Panc1 (cell line): ENCODE results near the gene PACSIN3. TPM values are rescaled to one million over a fixed set of nuclear protein-coding genes. Genes with fewer than 3 reads are reported as not detected.

ENCODE experiments used
- ATAC-seq: fragments of 200-7000 bp; cut with Tn5 transposase; 2 replicates; pipeline ENCODE4 v1.9.1; 2020; ENCODE audit warnings: mild to moderate bottlenecking, moderate library complexity
- BruUV-seq: library from RNA; stranded (reverse); fragments of 400-500 nt; replicated peaks from 2 replicates; lab custom pipeline; 2021; lab: Mats Ljungman, UMichigan
- CTCF ChIA-PET: fragments of 300-600 bp; sonication (Branson Sonifier 250); formaldehyde crosslinking; loops from one replicate; lab custom pipeline; 2022; ENCODE audit warnings: antibody characterized with exemption; lab: Charles Lee
- POLR2A ChIA-PET: fragments of 300-600 bp; sonication (Branson Sonifier 250); formaldehyde crosslinking; loops from one replicate; lab custom pipeline; 2022; ENCODE audit warnings: antibody characterized with exemption; lab: Charles Lee
- DNase-seq: peaks from one replicate; pipeline ENCODE4 v3.0.0-alpha.2; 2010; ENCODE audit warnings: low read depth, low spot score
- H3K27ac ChIP-seq: 2 replicates; pipeline ENCODE4 v1.5.1; 2011; ENCODE audit warnings: mild to moderate bottlenecking, low read length, inconsistent platforms
- H3K27me3 ChIP-seq: fragments of 200-500 bp; sonication (Bioruptor generic); 2 replicates; pipeline ENCODE4 v1.6.0; 2014; ENCODE audit warnings: low read length, inconsistent platforms; ENCODE audit not compliant: control insufficient read depth, insufficient read depth
- H3K36me3 ChIP-seq: fragments of 200-500 bp; sonication (Bioruptor generic); 2 replicates; pipeline ENCODE4 v1.5.1; 2014; ENCODE audit warnings: inconsistent platforms, mild to moderate bottlenecking, low read length, moderate library complexity; ENCODE audit not compliant: control insufficient read depth, insufficient read depth
- H3K4me1 ChIP-seq: 2 replicates; pipeline ENCODE4 v1.5.1; 2011; ENCODE audit warnings: inconsistent platforms, mild to moderate bottlenecking, low read length, moderate library complexity; ENCODE audit not compliant: control insufficient read depth, insufficient read depth
- H3K4me3 ChIP-seq, 2 experiments: 2 replicates each; pipeline ENCODE4 v1.5.1; 2011 to 2012; ENCODE audit warnings: low read depth in 2 of 2, low read length in 2 of 2, mild to moderate bottlenecking in 2 of 2, inconsistent platforms in 1 of 2, moderate library complexity in 1 of 2
- H3K9me3 ChIP-seq: fragments of 200-500 bp; sonication (Bioruptor generic); 2 replicates; pipeline ENCODE4 v1.5.1; 2014; ENCODE audit warnings: low read depth, mild to moderate bottlenecking, inconsistent platforms, low read length, moderate library complexity; ENCODE audit not compliant: control insufficient read depth, insufficient read depth
- CTCF ChIP-seq: fragments of 450-650 bp; IDR thresholded peaks from 2 replicates; pipeline ENCODE4 v1.5.1; 2017; ENCODE audit warnings: mild to moderate bottlenecking
- POLR2AphosphoS5 ChIP-seq: IDR thresholded peaks from 2 replicates; pipeline ENCODE4 v1.6.1; 2012; ENCODE audit warnings: mild to moderate bottlenecking, low read depth, low read length, moderate library complexity
- REST ChIP-seq, 2 experiments: IDR thresholded peaks; 2 replicates each; pipeline ENCODE4 v1.6.1; 2011 to 2012; ENCODE audit warnings: low read depth in 2 of 2, control low read depth in 1 of 2, low read length in 1 of 2, mild to moderate bottlenecking in 1 of 2, moderate library complexity in 1 of 2; ENCODE audit not compliant: insufficient read depth in 1 of 2
- SIN3A ChIP-seq: IDR thresholded peaks from 2 replicates; pipeline ENCODE4 v1.6.1; 2012; ENCODE audit warnings: low read depth, mild to moderate bottlenecking, low read length, moderate library complexity, borderline replicate concordance; ENCODE audit not compliant: insufficient read depth
- TCF7L2 ChIP-seq: IDR thresholded peaks from 2 replicates; pipeline ENCODE4 v1.6.1; 2011; ENCODE audit warnings: mild to moderate bottlenecking, low read depth, low read length, inconsistent platforms
- in situ Hi-C: cut with HindIII; loops from 2 replicates; pipeline ENCODE4 v1.10.0; 2016; ENCODE audit warnings: low sequenced_read_pairs, low pct_unique_long_range_greater_than_20kb
- intact Hi-C: fragments of 100-400 bp; cut with micrococcal nuclease; formaldehyde crosslinking; loops from one replicate; pipeline ENCODE4 v1.10.0; 2022; ENCODE audit not compliant: unreplicated experiment
- total RNA-seq: library from RNA; stranded (reverse); gene quantifications from one replicate; pipeline ENCODE4 v1.2.1, GENCODE V29; 2021; ENCODE audit not compliant: unreplicated experiment

Gene PACSIN3
- total RNA-seq, 1 experiment from 2014 or later = 45.3 TPM

GRCh38 chr11:47165253-47165840 is 20.9 kb downstream of the PACSIN3 start:
- peaks cover 11% of the 10 kb centered on the region for H3K36me3 ChIP-seq
- in situ Hi-C loops (no loop called here), intact Hi-C loops (no loop called here)
- no peaks in the 10 kb centered on the region for H3K9me3 ChIP-seq
- ChIA-PET CTCF (interaction anchor here (0.5 to 0.6 kb wide), 2 partner anchors 13 to 289 kb away, joined by 3 to 5 read pairs; no protein-coding TSS in a partner anchor), POLR2A (interaction anchor here (0.6 kb wide), 2 partner anchors 133 to 1155 kb away, joined by 5 read pairs; no protein-coding TSS in a partner anchor)
- no TSS peak for BruUV-seq
- ATAC-seq = no peak
- H3K27me3 ChIP-seq = no peaks in the 10 kb centered on the region
- DNase-seq = no peak
- TF ChIP-seq POLR2AphosphoS5 (no peak), TCF7L2 (no peak), SIN3A (no peak), REST (IDR thresholded peaks at IDR 0.05; ENCODE audit: insufficient read depth in 1 of 2, low read depth in 2 of 2, low read length in 1 of 2) (no peak), CTCF (no peak)
- no peak overlapping the region for H3K4me3 ChIP-seq
- peaks cover 5% of the 10 kb centered on the region; the same call in 1 of the 2 replicates for H3K4me1 ChIP-seq
- H3K27ac ChIP-seq = no peak overlapping the region

GRCh38 chr11:47164321-47164720 is 21.9 kb downstream of the PACSIN3 start:
- BruUV-seq = no TSS peak
- peaks cover 11% of the 10 kb centered on the region for H3K36me3 ChIP-seq
- H3K27me3 ChIP-seq = no peaks in the 10 kb centered on the region
- no peaks in the 10 kb centered on the region for H3K9me3 ChIP-seq
- ATAC-seq (no peak), DNase-seq (no peak)
- POLR2A ChIA-PET = interaction anchor here (0.6 kb wide), 1 partner anchor 130 kb away, joined by 3 read pairs; no protein-coding TSS in a partner anchor
- in situ Hi-C loops = no loop called here
- intact Hi-C loops = no loop called here
- no peak for TF ChIP-seq REST (IDR thresholded peaks at IDR 0.05; ENCODE audit: insufficient read depth in 1 of 2, low read depth in 2 of 2, low read length in 1 of 2)
- TF ChIP-seq POLR2AphosphoS5 = no peak
- no peak for TF ChIP-seq CTCF
- no peak for TF ChIP-seq TCF7L2
- no peak for TF ChIP-seq SIN3A
- H3K4me3 ChIP-seq = no peak overlapping the region
- H3K27ac ChIP-seq = no peak overlapping the region
- peaks cover 5% of the 10 kb centered on the region; the same call in 1 of the 2 replicates for H3K4me1 ChIP-seq
- CTCF ChIA-PET = no interaction called here
